Esophagus squamous epithelium (tissue), 4 donors: Measurements from ENCODE around the gene TDO2.

ENCODE experiments used
- CTCF ChIP-seq, 6 experiments: fragments of 450-650 bp in 4 of 6; fragments of 200-600 bp in 2 of 6; sonication (generic) in 2 of 6; IDR thresholded peaks; one replicate each; pipeline ENCODE4 v1.5.1; 2016 to 2019; ENCODE audit warnings: antibody characterized with exemption in 6 of 6, mild to moderate bottlenecking in 4 of 6, moderate library complexity in 4 of 6
- POLR2A ChIP-seq, 4 donors: fragments of 450-650 bp; IDR thresholded peaks; one replicate each; pipeline ENCODE4 v1.6.1; 2017; ENCODE audit warnings: antibody characterized with exemption in 4 of 4, mild to moderate bottlenecking in 4 of 4, moderate library complexity in 3 of 4

DNA sequence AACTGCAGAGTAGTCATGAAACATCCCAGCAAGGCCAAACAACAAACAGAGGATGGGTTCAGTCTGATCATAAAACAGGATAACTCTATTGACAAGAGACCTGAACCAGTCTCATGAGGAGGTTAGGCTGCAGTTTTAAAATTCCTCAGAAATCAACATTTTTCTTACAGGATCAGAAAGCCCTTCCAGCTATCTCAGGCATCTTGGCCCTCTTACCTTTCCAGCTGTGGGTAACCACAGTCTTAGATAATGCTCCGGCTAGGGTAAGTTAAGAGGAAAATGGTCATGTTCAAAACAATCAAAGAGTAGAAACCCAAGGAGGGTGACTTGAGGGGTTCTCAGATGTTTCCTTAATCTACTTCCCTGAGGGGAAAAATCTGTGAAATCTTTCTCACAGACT, 45.0 kb downstream of the TDO2 start:
- TF ChIP-seq CTCF (IDR thresholded peaks at IDR 0.05) (no peak), POLR2A (IDR thresholded peaks at IDR 0.05) (no peak)
